Stimulated activated CD8-positive, alpha-beta memory T cell treated with anti-CD3 and anti-CD28 coated beads, Interleukin-15, amount 100 ng/mL, for 4 hours (primary cell): ENCODE data around the gene BCL7B.
"Not testable (repeated sequence)": the region's sequence is repeated elsewhere in the genome, so short reads cannot be mapped to it uniquely, and the experiment has no call there.

ENCODE experiments used
- DNase-seq, 2 donors: peaks; one replicate each; pipeline ENCODE4 v3.0.0-alpha.2; 2020; ENCODE audit warnings: low read depth in 2 of 2

The BCL7B gene

DNA sequence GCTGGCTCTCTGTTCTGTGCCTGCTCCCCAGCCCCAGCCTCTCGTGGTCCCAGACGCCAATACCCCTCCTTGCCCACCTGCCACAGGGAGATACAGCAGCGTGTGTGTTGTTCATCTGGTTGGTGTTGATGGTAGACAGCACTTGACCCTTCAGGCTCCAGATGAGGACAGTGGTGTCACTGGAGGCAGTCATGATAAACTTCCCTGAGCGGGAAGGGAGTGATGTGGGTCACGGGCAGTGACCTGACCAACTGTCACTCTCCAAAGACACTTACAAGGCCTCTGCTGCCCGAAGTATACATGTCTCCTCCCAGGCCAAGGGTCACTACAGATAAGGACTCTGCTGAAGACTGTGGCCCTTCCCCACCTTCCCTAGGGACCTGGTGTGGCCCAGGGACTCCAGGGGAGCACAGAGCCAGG, 15.3 kb upstream of the BCL7B start:
- no peak for DNase-seq

DNA sequence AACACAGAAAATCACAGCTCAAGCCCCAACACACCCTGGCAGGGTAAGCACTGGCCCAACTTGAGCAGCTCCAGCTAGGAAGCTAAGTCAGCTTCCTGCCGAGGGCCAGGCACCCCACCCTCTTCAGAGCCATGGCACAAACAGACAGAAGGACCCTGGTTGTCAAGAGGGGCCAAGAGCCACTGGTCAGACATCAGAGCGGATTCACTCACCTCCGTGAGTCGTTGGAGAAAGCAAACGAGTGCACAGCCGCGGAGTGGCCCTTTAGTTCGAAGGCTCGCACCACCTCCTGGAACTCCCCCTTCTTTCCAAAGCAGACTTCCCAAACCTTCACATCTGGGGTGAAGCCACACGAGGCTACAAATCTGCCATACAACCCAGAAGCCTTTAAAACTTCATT, 13.5 kb upstream of the BCL7B start:
- DNase-seq, result no peak

GRCh38 chr7:73570521-73570920, 13.0 kb upstream of the BCL7B start:
- no peak for DNase-seq

- no peak for DNase-seq
Observed at GRCh38 chr7:73569042-73569608, 11.6 kb upstream of the BCL7B start.

- DNase-seq, result no peak
Observed at GRCh38 chr7:73567846-73568685, 10.6 kb upstream of the BCL7B start.

GRCh38 chr7:73567140-73567539, 9.7 kb upstream of the BCL7B start:
- DNase-seq, result no peak

- DNase-seq, result not testable (repeated sequence)
Observed at GRCh38 chr7:73566431-73566830, 8.9 kb upstream of the BCL7B start.

- DNase-seq, result no peak
Observed at GRCh38 chr7:73565675-73566340, 8.3 kb upstream of the BCL7B start.

- DNase-seq, result no peak
Observed at GRCh38 chr7:73560109-73560835, 2.8 kb upstream of the BCL7B start.

DNA sequence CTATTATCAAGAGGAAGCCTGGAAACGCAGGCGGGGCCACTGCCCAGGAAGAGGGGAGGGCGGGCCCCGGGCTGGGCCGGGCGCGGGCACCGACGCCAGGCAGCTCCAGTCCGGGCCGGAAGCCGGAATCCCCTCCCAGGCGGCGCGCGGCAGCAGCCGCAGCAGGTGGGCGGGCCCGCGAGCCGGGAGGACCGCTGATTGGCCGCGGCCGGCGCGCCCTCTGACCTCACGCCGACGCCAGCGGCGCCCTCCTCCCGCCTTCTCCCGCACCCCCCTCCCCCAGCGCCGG, 438 bp downstream of the BCL7B start:
- DNase-seq, result peak; percentile 70 to 86

- no peak for DNase-seq
Observed at GRCh38 chr7:73556208-73557107, 1.0 kb downstream of the BCL7B start.

- DNase-seq, result no peak
Observed at GRCh38 chr7:73555411-73555982, 2.0 kb downstream of the BCL7B start.

DNA sequence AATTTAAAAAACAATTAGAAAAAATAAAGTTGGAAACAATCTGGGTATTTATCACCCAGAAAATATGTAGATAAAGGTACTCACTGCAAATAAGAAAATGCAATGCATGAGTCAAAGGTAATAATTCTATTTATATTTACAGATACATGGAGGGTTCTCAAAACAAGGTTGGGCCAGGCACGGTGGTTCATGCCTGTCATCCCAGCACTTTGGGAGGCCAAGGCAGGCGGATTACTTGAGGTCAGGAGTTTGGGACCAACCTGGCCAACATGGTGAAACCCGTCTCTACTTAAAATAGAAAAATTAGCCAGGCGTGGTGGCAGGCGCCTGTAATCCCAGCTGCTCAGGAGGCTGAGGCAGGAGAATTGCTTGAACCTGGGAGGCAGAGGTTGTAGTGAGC, 7.4 kb downstream of the BCL7B start:
- DNase-seq, result not testable (repeated sequence)

GRCh38 chr7:73549176-73549575, 8.3 kb downstream of the BCL7B start:
- DNase-seq, result no peak

DNA sequence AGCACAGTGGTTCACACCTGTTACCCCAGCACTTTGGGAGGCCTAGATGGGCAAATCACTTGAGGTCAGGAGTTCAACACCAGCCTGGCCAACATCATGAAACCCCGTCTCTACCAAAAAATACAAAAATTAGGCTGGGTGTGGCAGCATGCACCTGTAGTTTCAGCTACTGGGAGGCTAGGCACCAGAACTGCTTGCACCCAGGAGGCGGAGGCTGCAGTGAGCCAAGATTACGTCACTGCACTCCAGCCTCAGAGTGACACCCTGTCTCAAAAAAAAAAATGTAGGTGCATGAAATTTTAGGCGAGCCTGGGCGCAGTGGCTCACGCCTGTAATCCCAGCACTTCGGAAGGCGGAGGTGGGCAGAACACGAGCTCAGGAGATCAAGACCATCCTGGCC, 9.6 kb downstream of the BCL7B start:
- no peak for DNase-seq

DNA sequence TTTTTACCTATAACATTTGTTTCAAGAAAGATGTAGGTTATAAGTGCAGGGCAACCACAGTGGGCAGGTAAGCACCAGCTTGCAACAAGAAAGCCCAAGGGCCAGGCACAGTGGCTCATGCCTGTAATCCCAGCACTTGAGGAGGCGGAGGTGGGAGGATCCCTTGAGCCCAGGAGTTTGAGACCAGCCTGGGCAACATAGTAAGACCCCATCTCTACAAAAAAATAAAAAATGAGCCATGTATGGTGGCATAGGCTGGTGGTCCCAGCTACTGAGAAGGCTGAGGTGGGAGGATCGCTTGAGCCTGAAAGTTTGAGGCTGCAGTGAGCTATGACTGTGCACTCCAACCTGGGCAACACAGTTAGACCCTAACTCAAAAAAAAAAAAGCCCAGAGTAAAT, 12.8 kb downstream of the BCL7B start:
- DNase-seq, result no peak

GRCh38 chr7:73541722-73542121, 15.8 kb downstream of the BCL7B start:
- DNase-seq, result no peak

- DNase-seq, result no peak
Observed at GRCh38 chr7:73539709-73540108, 17.8 kb downstream of the BCL7B start.

DNA sequence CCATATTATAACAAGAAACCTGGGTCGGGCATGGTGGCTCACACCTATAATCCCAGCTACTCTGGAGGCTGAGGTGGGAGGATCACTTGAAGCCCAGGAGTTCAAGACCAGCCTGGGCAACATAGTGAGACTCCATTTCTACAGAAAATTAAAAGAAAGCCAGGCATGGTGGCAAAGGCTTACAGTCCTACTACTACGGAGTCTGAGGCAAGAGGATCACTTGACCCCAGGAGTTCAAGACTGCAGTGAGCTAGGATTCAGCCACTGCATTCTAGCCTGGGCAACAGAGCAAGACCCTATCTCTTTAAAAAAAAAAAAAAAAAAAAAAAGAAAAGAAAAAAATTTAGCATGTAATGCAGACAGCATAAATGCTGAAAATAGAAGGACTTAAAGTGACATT, 19.0 kb downstream of the BCL7B start:
- not testable (repeated sequence) for DNase-seq

DNA sequence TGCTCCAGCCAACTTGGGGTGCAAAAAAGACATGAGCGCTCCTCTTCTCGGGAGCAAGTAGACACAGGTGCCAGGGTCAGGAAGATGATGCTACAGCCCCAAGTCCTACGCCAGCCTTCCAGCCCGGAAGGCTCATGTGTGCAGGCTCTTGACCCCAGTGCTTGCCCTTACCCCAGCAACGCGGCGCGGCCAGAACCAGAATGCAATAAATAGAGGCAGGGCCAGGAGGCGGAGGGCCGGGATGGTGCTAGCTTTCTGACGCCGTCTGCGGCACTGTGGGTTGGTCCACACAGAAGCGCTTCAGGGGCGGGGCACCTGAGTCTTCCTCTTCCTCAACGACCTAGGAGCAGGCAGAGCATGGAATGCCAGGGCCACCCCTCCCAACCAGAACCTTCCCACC, 20.4 kb downstream of the BCL7B start:
- no peak for DNase-seq

DNA sequence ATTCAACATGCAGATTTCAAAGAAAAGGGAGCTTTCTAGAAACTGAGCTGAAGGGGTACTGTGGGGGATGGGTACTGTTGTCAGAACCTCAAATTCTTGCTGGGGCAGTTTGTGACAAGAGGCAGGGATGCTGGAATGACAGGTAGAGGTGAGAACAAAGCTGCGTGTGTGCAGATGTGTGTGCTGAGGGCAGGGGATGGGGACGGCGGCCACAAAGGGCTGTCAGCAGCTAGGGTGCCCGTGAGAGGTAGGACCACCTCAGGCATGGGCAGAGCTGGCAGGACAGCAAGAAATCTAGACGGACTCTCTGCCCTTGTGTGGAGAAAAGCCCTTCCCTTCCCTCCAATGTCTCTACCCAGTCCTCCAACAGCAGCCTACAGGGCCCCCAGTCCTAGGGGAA, 21.0 kb downstream of the BCL7B start:
- no peak for DNase-seq
